ENCODE measurements around the gene PRRT1B. TPM values are rescaled to one million over a fixed set of nuclear protein-coding genes. Genes with fewer than 3 reads are reported as not detected.
A peak's percentile ranks its signal among the peaks of the same experiment; 100 is the strongest.

The PRRT1B gene
- total and polyA plus RNA-seq, 9 of the 15 experiments (the other 6 are each of a cell fraction or from before 2014, with no cell fraction given): not detected

DNA sequence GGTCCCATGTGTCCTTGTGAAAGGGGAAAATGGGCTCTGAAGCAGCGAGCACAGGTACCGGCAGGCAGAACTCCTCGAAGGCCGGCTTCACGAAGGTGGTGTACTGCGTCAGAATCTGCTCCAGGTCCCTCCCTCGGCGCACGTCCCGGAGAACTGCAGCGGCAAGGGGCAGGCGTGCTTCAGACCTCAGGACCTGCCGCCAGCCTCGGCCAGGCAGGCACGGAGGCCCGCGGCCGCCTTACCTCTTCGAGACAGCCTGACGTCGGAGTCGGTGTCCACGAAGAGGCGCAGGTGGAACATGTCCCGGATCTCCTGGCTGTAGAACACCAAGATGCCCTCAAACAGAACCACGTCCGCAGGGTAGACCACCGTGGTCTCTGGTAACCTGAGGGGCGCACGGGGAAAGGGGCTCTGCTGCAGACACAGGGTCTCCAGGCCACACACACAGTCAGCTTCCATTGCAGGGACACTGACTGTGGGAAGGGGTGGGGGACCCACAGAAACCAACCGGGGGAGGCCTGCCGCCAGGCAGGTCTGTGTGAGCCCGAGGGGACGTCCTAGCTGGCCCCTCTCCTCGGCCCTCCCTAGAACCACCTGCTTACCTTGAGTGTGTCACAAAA, 16.3 kb upstream of the PRRT1B start:
- TF ChIP-seq TEAD1 (CRISPR knock-in tag; IDR thresholded peaks at IDR 0.05): no peak
- no peak for TF ChIP-seq CCNT2 (IDR thresholded peaks at IDR 0.05; ENCODE audit: borderline replicate concordance, extremely low read depth, insufficient read length, low read depth, low read length)
- TF ChIP-seq HLTF (IDR thresholded peaks at IDR 0.05): no peak
- no peak for TF ChIP-seq E2F3 (CRISPR knock-in tag; IDR thresholded peaks at IDR 0.05)
- peak; percentile 36; the same call in 1 of the 2 replicates for TF ChIP-seq RBFOX2 (IDR thresholded peaks at IDR 0.05; ENCODE audit: low read depth, low read length)
- TF ChIP-seq ZNF77 (CRISPR knock-in tag; IDR thresholded peaks at IDR 0.05): no peak
- Histone ChIP-seq H3K9ac (ENCODE audit: insufficient read depth in 1 of 2, low read depth in 2 of 2, low read length in 2 of 2) (peak overlapping the region in 1 of 2 experiments; percentile 93; a peak in 1 of 4 replicates), H3K9me1 (ENCODE audit: control insufficient read depth, insufficient read depth, low read length) (no peaks in the 10 kb centered on the region), H2AFZ (ENCODE audit: low read depth, low read length) (no peak overlapping the region), H4K20me1 (replicated peaks; ENCODE audit: control insufficient read depth, insufficient read depth, low read length) (no peaks in the 10 kb centered on the region; the same call in 1 of the 2 replicates), H3K79me2 (ENCODE audit: control insufficient read depth, insufficient read depth, low read length) (peaks cover 14% of the 10 kb centered on the region), H3K4me2 (ENCODE audit: insufficient read depth, low read length) (no peak overlapping the region), H3K9me3 (replicated peaks; ENCODE audit: control insufficient read depth, insufficient read depth, low read depth, low read length) (no peaks in the 10 kb centered on the region), H3K27ac (ENCODE audit: extremely low read depth, low read depth, low read length) (no peak overlapping the region), H3K27me3 (ENCODE audit: control insufficient read depth in 2 of 2, insufficient read depth in 2 of 2, low read length in 2 of 2) (no peaks in the 10 kb centered on the region), H3K36me3 (ENCODE audit: control insufficient read depth, insufficient read depth, low read length) (peaks cover 60% of the 10 kb centered on the region; the same call in 2 of the 3 replicates), H3K4me1 (replicated peaks in 1 of 2; ENCODE audit: control insufficient read depth in 2 of 2, insufficient read depth in 2 of 2, low read length in 2 of 2) (peaks cover 6 to 39% of the 10 kb centered on the region in 2 experiments; a peak in 3 of 5 replicates), H3K4me3 (no peak overlapping the region)
- ChIA-PET CTCF (ENCODE audit: low intra/inter-chr PET ratio) (no interaction called here), POLR2A (interaction anchor here (1.2 kb wide), 1 partner anchor 9 kb away, joined by 4 read pairs; no protein-coding TSS in a partner anchor)
- intact Hi-C loops (cut with micrococcal nuclease): no loop called here
- FAIRE-seq: no peak
- no TSS peak for BruUV-seq (replicated peaks)
- WGBS (ENCODE audit: insufficient coverage, low coverage, missing lambda C conversion rate): 95% methylated on average over 24 of the region's 35 CpGs
- no peak for DNase-seq (ENCODE audit: extremely low read depth in 1 of 4, low spot score in 3 of 4)
- no peak for ATAC-seq
- in situ Hi-C loops (cut with MboI): no loop called here
